SK-N-SH treated with all-trans-retinoic acid at 6 μM for 48 hours (cell line): ENCODE data around the gene TACR2.

ENCODE experiments used
- BACH2 ChIP-seq: fragments of 250-450 bp; sonication (Bioruptor Pico); IDR thresholded peaks from 2 replicates; pipeline ENCODE4 v1.9.0; 2021; ENCODE audit warnings: mild to moderate bottlenecking, borderline replicate concordance
- CREB5 ChIP-seq: fragments of 250-450 bp; sonication (Bioruptor Pico); IDR thresholded peaks from 2 replicates; pipeline ENCODE4 v1.5.1; 2020; ENCODE audit warnings: low read depth, mild to moderate bottlenecking, moderate library complexity
- CSRNP3 ChIP-seq: fragments of 250-450 bp; sonication (Bioruptor Pico); IDR thresholded peaks from 2 replicates; pipeline ENCODE4 v1.5.1; 2021; ENCODE audit warnings: mild to moderate bottlenecking, moderate library complexity
- ESRRG ChIP-seq: fragments of 250-450 bp; sonication (Bioruptor Pico); IDR thresholded peaks from 2 replicates; pipeline ENCODE4 v1.6.1; 2021; ENCODE audit warnings: mild to moderate bottlenecking
- PATZ1 ChIP-seq: fragments of 250-450 bp; sonication (Bioruptor Pico); IDR thresholded peaks from 2 replicates; pipeline ENCODE4 v1.8.0; 2020; ENCODE audit warnings: mild to moderate bottlenecking, moderate library complexity, borderline replicate concordance
- SNAI2 ChIP-seq: fragments of 250-450 bp; sonication (Bioruptor Pico); IDR thresholded peaks from 2 replicates; pipeline ENCODE4 v1.5.0; 2020; ENCODE audit warnings: mild to moderate bottlenecking, moderate library complexity
- TOX ChIP-seq: fragments of 250-450 bp; sonication (Bioruptor Pico); IDR thresholded peaks from 2 replicates; pipeline ENCODE4 v1.8.0; 2021; ENCODE audit warnings: mild to moderate bottlenecking, moderate library complexity, borderline replicate concordance
- ZFP3 ChIP-seq: fragments of 250-450 bp; sonication (Bioruptor Pico); IDR thresholded peaks from 2 replicates; pipeline ENCODE4 v1.5.0; 2020; ENCODE audit warnings: mild to moderate bottlenecking, moderate library complexity
- ZFP30 ChIP-seq: fragments of 450-650 bp; formaldehyde crosslinking; IDR thresholded peaks from 2 replicates; pipeline ENCODE4 v1.5.0; 2022; ENCODE audit warnings: mild to moderate bottlenecking, moderate library complexity
- ZNF565 ChIP-seq: fragments of 450-650 bp; formaldehyde crosslinking; conservative IDR thresholded peaks from 2 replicates; pipeline ENCODE4 v1.5.0; 2020; ENCODE audit warnings: low read depth, mild to moderate bottlenecking, moderate library complexity
- ZNF8 ChIP-seq: fragments of 450-650 bp; formaldehyde crosslinking; IDR thresholded peaks from 2 replicates; pipeline ENCODE4 v1.5.0; 2020; ENCODE audit warnings: mild to moderate bottlenecking, moderate library complexity

GRCh38 chr10:69426376-69426727 is 9.6 kb upstream of the TACR2 start:
- TF ChIP-seq TOX (CRISPR knock-in tag) (no peak), CSRNP3 (CRISPR knock-in tag) (no peak), SNAI2 (no peak), BACH2 (CRISPR knock-in tag) (no peak), ZNF565 (CRISPR knock-in tag) (no peak), ZFP30 (CRISPR knock-in tag) (no peak), PATZ1 (CRISPR knock-in tag) (no peak), ZFP3 (CRISPR knock-in tag) (no peak), ZNF8 (no peak), CREB5 (CRISPR knock-in tag) (no peak), ESRRG (no peak)
